Uterus (tissue), 2 donors: ENCODE measurements around the gene OTOGL.

Source experiments
- POLR2A ChIP-seq, 2 donors: fragments of 450-650 bp; IDR thresholded peaks; one replicate each; pipeline ENCODE4 v1.6.1; 2016; ENCODE audit warnings: antibody characterized with exemption in 2 of 2, mild to moderate bottlenecking in 1 of 2, moderate library complexity in 1 of 2
- TF ChIP-seq, protein P1 (sequence below), 4 experiments: fragments of 200-600 bp in 2 of 4; fragments of 450-650 bp in 2 of 4; sonication (generic) in 2 of 4; IDR thresholded peaks; one replicate each; pipeline ENCODE4 v1.5.1; 2016 to 2019; ENCODE audit warnings: antibody characterized with exemption in 4 of 4, mild to moderate bottlenecking in 2 of 4, moderate library complexity in 1 of 4

DNA sequence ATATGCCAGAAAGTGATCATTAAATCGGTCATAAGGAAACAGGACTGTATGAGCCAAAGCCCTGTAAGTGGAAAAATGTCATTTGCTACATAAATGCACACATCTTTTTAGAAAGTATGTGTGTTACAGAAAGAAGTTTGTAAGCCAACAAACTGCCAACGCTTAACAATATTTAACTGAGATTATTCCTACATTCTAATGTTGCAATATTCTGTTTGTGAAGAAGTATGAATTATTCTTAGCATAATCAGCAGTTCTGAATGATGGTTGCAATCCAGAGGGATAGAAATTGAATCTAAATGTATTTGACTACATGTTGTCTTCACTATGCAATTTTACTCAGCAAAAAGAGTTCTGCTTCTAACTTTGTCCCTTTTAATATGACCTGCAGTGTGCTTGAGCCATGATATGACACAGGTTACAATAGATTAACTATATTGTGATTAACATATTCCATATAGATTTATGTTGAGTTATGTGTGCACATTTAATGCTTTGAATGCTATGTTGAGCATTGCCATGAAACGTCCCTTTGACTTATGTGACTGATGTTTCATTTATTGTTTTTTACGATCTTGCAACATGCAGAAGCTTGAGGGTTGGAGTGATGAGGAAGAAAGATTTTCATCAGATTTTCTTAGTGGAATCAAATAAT is 277.9 kb downstream of the OTOGL start:
- TF ChIP-seq, protein P1, sequence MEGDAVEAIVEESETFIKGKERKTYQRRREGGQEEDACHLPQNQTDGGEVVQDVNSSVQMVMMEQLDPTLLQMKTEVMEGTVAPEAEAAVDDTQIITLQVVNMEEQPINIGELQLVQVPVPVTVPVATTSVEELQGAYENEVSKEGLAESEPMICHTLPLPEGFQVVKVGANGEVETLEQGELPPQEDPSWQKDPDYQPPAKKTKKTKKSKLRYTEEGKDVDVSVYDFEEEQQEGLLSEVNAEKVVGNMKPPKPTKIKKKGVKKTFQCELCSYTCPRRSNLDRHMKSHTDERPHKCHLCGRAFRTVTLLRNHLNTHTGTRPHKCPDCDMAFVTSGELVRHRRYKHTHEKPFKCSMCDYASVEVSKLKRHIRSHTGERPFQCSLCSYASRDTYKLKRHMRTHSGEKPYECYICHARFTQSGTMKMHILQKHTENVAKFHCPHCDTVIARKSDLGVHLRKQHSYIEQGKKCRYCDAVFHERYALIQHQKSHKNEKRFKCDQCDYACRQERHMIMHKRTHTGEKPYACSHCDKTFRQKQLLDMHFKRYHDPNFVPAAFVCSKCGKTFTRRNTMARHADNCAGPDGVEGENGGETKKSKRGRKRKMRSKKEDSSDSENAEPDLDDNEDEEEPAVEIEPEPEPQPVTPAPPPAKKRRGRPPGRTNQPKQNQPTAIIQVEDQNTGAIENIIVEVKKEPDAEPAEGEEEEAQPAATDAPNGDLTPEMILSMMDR (IDR thresholded peaks at IDR 0.05), result no peak
- no peak for TF ChIP-seq POLR2A (IDR thresholded peaks at IDR 0.05)
